Right kidney (tissue), 1 donor: ENCODE data around the gene MYH13.

Source experiments
- DNase-seq: peaks from one replicate; pipeline ENCODE4 v3.0.0-alpha.2; 2016

MYH13 gene

GRCh38 chr17:10344816-10345215 is 28.0 kb downstream of the MYH13 start:
- no peak for DNase-seq

DNA sequence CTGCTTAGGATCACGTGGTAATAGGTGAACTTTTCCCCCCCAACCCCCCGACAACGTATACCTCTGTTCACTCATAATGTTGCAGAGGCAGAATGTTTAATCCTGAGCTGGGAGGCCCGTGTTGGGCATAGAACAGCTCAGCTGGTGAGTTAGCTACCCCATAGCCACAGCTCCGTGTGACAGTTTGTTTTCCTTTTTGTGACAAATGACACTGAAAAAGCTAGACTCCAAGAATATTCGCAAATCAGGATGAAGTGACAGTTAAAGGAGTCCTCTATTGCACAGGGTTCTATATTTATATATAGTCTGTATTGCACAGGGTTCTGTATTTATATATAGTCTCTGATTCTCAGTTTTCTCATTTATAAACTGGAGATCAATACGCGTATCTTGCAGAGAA is 33.8 kb downstream of the MYH13 start:
- no peak for DNase-seq

GRCh38 chr17:10337976-10338375 is 34.8 kb downstream of the MYH13 start:
- DNase-seq, result no peak

- DNase-seq, result no peak
Measured at GRCh38 chr17:10337136-10337535, 35.7 kb downstream of the MYH13 start.

DNA sequence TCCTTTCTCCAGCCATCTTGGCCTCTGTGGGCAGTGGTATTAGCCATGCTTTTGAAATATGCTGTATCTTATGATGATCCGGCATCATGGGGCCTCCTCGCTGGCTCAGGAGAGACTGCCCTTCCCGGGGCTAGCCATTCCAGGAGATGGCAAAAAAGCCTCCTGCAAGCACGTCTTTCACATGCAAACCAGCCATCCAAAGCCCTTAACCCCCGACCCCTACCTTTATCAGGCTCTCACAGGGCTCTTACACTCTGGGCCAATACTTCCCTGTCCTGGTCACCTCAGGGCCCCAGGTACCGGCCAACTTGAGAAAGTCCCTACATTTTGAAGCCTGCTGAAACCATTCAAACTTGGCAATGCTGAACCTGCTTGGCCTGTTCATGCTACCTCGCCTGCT is 36.4 kb downstream of the MYH13 start:
- no peak for DNase-seq

DNA sequence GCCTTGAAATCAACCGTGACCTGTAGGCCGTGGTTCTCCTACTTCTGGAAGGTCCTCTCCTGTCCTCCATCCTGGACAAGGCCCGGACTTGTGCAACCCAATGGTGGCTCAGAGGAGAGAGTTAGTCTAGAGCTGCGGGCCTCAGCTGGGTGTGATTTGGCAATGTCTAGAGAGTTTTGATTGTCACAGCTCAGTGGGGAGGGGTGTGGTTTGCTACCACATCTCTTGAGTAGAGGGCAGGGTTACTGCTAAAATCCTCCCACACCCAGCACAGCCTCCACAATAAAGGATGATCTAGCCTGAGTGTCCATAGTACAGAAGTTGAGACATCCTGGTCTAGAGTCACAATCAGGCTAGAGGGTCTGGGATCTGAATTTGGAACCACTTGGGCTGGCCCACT is 40.3 kb downstream of the MYH13 start:
- DNase-seq, result no peak

DNA sequence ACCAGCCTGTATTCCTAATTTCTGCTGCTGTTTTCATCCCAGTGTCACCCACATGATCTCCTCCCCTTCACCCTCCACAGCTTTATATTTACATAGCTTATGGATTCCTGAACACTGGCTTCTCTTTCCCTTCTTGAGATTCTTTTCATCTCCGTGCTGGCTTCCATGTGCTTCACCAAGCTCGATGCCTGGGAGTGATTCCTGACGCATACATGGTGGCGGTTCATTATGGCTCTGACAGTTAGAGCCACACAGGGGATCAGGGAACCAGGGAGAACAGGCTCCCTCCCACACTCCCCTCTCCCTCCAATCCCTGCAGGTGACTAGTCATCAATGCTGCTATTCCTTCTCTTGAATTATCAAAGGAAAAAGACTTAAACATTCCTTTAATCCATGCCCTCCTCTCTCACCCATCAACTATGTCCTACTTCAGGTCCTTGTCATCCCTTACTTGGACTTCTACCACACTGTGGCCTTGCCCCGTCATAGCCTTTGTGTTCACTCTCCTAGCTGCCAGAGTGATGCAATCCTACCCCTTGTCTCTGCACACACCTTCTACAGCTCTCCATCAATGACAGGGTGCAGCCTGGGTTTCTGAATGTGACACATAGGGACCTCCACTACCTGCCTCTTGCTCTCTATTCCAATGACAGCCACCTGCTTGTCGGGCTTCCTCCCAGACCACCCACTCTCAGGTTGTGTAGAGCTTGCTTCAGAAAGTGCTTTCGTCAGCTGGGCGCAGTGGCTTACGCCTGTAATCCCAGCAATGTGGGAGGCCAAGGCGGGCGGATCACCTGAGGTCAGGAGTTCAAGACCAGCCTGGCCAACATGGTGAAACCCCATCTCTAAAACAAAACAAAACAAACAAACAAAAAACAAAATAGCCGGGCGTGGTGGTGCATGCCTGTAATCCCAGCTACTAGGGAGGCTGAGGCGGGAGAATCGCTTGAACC is 43.6 kb downstream of the MYH13 start:
- no peak for DNase-seq

DNA sequence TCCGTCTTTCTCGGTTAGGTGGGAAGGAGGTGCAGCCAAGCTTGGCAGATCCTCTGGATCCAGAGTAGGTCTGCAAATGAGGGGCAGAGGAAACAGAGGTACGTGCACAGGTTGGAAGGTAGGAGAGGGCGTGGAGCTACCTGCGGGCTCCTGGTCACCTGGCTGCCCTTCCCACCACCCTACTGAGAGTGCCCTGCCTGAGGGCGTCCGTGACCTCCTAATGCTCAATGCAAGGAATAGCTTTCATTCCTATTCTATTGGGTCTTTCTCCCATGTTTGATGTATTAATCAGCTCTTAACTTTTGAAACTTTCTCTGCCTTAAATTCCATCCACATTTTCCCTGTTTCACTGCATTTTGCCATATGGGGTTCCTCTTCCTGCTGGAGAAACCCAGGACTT is 44.6 kb downstream of the MYH13 start:
- no peak for DNase-seq

GRCh38 chr17:10327640-10328039 is 45.2 kb downstream of the MYH13 start:
- DNase-seq, result peak; percentile 58

GRCh38 chr17:10325031-10325695 is 47.6 kb downstream of the MYH13 start:
- no peak for DNase-seq

DNA sequence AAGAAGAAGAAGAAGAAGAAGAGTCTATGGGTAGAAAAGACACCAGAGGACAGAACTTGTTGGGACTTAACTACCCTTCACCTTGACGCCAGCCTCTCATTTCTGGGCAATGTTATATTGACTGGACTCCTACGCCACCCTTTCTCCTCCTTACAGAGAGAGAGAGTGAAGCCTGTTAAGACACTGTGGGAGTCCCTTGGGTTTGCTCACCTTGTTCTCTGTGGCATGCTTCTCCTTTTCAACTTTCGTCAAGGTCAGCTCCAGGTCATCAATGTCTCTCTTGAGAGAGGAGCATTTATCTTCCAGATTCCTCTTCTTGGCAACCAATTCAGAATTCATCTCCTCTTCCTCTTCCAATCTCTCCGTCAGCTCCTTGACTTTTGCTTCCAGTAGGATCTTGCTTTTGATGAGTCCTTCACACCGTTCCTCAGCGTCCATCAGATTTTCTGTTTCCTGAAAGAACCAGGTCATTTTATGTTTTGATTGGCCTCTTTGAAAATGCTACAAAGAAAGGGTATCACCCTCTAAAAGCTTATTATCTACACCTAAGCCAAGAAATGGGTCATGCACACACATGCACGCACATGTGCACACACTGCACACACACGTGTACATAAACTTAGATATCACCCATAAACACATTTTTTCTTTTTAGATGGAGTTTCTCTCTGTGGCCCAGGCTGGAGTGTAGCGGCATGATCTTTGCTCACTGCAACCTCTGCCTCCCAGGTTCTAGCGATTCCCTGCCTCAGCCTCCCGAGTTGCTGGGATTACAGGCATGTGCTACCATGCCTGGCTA is 48.8 kb downstream of the MYH13 start:
- no peak for DNase-seq

DNA sequence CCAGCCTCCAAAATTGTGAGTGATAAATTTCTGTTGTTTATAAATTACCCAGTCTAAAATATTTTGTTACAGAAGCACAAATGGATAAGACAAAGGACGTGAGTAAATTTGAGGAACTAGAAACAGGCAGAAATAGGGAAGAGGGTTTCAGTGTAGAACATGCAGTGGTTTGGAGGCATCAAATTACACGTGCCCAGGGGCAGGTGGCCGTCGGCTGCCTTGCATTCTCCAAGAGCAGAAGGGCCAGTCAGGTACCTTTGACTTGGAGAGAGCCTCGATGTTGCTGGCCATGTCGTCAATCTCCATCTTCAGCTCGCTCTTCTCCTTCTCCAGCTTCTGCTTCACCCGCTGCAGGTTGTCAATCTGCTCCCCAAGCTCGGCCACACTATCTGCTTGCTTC is 54.3 kb downstream of the MYH13 start:
- DNase-seq, result no peak

DNA sequence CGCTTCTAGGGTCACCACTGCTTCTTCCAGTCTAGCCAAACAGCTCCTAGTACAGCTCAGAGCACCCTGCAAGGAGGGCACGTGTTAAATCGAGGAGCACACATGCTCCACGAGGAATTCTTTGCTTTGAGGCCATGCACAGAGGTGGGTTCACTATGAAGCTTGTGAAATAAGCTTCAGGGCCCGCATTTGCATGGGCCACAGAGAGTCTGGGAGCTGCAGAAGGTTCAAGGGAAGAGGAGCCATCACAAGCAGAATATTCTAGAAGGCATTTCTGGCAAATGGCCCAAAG is 55.3 kb downstream of the MYH13 start:
- no peak for DNase-seq

DNA sequence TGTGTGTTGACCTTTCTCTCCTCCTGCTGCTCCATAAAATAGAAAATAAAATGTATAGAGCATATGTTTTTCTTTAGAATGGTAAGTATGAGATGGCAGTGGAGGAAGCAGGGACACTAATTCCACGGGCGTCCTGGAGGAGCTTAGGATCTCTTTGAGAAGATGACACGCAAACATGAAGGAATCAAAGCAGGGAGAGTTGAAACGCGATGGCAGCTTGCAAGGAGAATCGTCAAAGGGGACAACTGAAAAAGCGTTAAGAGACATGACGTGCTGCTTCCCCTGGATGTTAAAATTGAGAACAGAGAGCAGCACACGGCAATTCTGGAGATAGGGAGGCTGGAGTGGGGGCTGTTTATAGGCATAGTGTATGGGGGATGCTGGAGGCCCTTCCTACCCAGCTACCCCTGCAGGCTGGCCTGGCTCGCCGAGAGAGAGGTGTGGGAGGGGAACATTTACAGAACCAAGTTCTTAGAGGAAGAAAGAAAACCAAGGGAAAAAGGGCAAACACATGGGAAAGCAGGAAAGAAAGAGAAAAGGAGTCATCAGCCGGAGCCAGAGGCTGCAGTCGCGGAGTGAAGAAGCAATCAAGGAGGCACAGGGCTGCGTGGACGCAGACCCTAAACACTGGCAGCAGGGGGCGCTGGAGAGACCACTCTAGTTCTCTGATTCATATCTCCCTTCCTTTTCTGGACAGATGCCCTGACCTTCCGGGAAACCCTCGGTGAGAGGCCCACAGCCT is 55.8 kb downstream of the MYH13 start:
- peak; percentile 31 for DNase-seq

DNA sequence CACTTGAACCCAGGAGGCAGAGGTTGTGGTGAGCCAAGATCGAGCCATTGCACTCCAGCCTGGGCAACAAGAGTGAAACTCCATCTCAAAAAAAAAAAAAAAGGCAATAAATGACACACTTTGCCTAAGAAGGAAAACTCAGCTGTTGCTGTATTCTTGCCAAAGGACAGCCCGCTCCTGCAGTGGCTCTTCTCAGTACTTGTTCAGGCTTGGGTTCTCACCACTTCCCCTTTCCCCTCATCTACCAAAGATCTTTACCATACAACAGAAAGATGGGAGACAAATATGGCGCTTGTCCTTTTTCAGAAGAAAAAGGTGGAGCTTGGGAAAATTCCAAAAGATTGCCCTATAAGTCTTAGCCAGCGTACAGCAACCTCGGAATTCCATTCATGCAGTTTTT is 58.5 kb downstream of the MYH13 start:
- no peak for DNase-seq

DNA sequence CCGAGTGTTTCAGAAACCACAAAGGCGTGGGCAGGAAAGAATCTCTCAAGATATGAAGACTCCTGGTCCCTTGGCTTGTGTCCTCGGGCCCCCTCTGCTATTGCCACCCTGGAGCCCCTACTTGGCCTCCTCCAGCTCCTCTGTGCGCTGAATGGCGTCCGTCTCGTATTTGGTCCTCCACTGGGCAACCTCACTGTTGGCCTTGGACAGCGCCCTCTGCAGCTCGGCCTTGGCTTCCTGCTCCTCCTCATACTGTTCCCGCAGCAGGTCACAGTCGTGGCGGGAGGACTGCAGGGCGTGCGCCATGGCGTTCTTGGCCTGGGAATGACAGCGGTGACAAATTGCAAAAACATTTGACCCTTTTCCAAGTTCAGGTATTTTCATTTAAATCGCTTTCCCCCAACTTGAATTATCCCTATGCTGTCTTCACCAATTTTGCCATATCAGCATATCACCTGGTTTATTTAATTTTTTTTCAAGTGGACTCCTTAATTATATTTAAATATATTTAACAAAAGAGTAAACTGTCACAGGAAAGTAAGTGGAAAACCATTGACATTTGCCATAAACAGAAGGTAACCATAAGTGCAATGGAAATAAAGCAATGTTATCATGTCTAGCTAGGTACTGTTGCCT is 59.7 kb downstream of the MYH13 start:
- DNase-seq, result no peak

DNA sequence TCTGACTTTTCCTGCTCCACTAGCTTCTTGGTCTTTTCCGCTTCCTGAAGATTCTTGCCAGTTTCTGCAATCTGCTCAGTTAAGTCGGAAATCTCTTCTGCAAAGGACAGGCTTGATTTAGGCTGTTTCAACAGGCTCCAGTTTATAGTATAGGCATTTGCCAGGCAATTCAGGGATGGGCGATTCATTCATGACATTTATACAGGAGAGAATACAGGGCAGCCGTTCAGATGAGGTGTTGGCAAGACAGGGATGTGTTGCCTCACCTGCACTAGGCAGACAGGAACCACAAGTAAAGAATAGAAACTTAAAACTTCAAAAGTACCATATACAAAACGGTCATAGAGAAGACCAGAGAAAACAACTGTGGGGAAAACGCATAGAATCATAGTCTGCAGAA is 61.7 kb downstream of the MYH13 start:
- DNase-seq, result no peak

- DNase-seq, result no peak
Measured at GRCh38 chr17:10309003-10309974, 63.5 kb downstream of the MYH13 start.

GRCh38 chr17:10306585-10306984 is 66.2 kb downstream of the MYH13 start:
- DNase-seq, result no peak

GRCh38 chr17:10305398-10305797 is 67.4 kb downstream of the MYH13 start:
- peak; percentile 55 for DNase-seq
